GM12878 (cell line): ENCODE results near the gene FASTK. TPM values are rescaled to one million over a fixed set of nuclear protein-coding genes. Genes with fewer than 3 reads are reported as not detected.

Source experiments
- ATF2 ChIP-seq: IDR thresholded peaks from 2 replicates; pipeline ENCODE4 v1.6.1; 2012; ENCODE audit warnings: low read length, inconsistent platforms
- ATF3 ChIP-seq: IDR thresholded peaks from 2 replicates; pipeline ENCODE4 v1.6.1; 2011; ENCODE audit warnings: low read depth, mild to moderate bottlenecking, low read length, moderate library complexity, borderline replicate concordance; ENCODE audit errors: extremely low read depth
- BCL3 ChIP-seq: IDR thresholded peaks from 2 replicates; pipeline ENCODE4 v1.6.1; 2011; ENCODE audit warnings: borderline replicate concordance, low read depth, mild to moderate bottlenecking, moderate library complexity, low read length; ENCODE audit not compliant: insufficient read depth, poor library complexity, severe bottlenecking
- BHLHE40 ChIP-seq, 2 experiments: fragments of 450-650 bp in 1 of 2; IDR thresholded peaks; 2 replicates each; pipeline ENCODE4 v1.6.1; 2011 to 2017; ENCODE audit warnings: low read depth in 2 of 2, borderline replicate concordance in 1 of 2, improper control_type of control experiment in 1 of 2, low read length in 1 of 2, mild to moderate bottlenecking in 1 of 2
- CHD2 ChIP-seq: IDR thresholded peaks from 2 replicates; pipeline ENCODE4 v1.6.1; 2011; ENCODE audit warnings: low read depth, low read length, improper control_type of control experiment, borderline replicate concordance
- EGR1 ChIP-seq, 2 experiments: IDR thresholded peaks; 1 replicate in 1 of 2; 2 replicates in 1 of 2; pipeline ENCODE4 v1.6.1; 2011 to 2012; ENCODE audit warnings: low read depth in 2 of 2, low read length in 2 of 2, borderline replicate concordance in 1 of 2, mild to moderate bottlenecking in 1 of 2, moderate library complexity in 1 of 2
- ELK1 ChIP-seq: IDR thresholded peaks from 2 replicates; pipeline ENCODE4 v1.6.1; 2012; ENCODE audit warnings: low read depth, low read length, improper control_type of control experiment
- EP300 ChIP-seq, 2 experiments: fragments of 150-350 bp in 1 of 2; IDR thresholded peaks; 2 replicates each; pipeline ENCODE4 v1.6.1; 2011 to 2012; ENCODE audit warnings: low read depth in 2 of 2, low read length in 2 of 2, borderline replicate concordance in 1 of 2, improper control_type of control experiment in 1 of 2, inconsistent platforms in 1 of 2; ENCODE audit not compliant: control insufficient read depth in 1 of 2
- ETV6 ChIP-seq, 2 experiments: fragments of 450-650 bp in 1 of 2; IDR thresholded peaks in 1 of 2; conservative IDR thresholded peaks in 1 of 2; 2 replicates each; pipeline ENCODE4 v1.6.1; 2014; ENCODE audit warnings: antibody characterized with exemption in 1 of 2, borderline replicate concordance in 1 of 2, low read depth in 1 of 2, mild to moderate bottlenecking in 1 of 2, moderate library complexity in 1 of 2
- FOS ChIP-seq: IDR thresholded peaks from 3 replicates; pipeline ENCODE4 v1.6.1; 2011; ENCODE audit warnings: borderline replicate concordance; ENCODE audit not compliant: insufficient read length; ENCODE audit errors: extremely low read depth
- HCFC1 ChIP-seq: fragments of 150-350 bp; IDR thresholded peaks from 2 replicates; pipeline ENCODE4 v1.6.1; 2014; ENCODE audit warnings: low read length
- LARP7 ChIP-seq: fragments of 450-650 bp; IDR thresholded peaks from 2 replicates; pipeline ENCODE4 v1.6.1; 2017; ENCODE audit warnings: mild to moderate bottlenecking
- MEF2B ChIP-seq: fragments of 450-650 bp; IDR thresholded peaks from 2 replicates; pipeline ENCODE4 v1.6.1; 2018; ENCODE audit warnings: mild to moderate bottlenecking, moderate library complexity; ENCODE audit not compliant: partially characterized antibody, poor library complexity, severe bottlenecking
- MXI1 ChIP-seq: fragments of 150-350 bp; IDR thresholded peaks from 2 replicates; pipeline ENCODE4 v1.6.1; 2011; ENCODE audit warnings: low read depth, mild to moderate bottlenecking, inconsistent platforms, low read length, improper control_type of control experiment
- NR2F1 ChIP-seq: fragments of 450-650 bp; conservative IDR thresholded peaks from 2 replicates; pipeline ENCODE4 v1.6.1; 2017; ENCODE audit warnings: mild to moderate bottlenecking
- PKNOX1 ChIP-seq: fragments of 450-650 bp; IDR thresholded peaks from 2 replicates; pipeline ENCODE4 v1.6.1; 2016; ENCODE audit warnings: mild to moderate bottlenecking
- RUNX3 ChIP-seq: IDR thresholded peaks from 2 replicates; pipeline ENCODE4 v1.6.1; 2012; ENCODE audit warnings: low read length, inconsistent platforms
- TAF1 ChIP-seq: IDR thresholded peaks from 2 replicates; pipeline ENCODE4 v1.6.1; 2011; ENCODE audit warnings: mild to moderate bottlenecking, low read depth, low read length, borderline replicate concordance
- USF1 ChIP-seq: IDR thresholded peaks from 2 replicates; pipeline ENCODE4 v1.6.1; 2011; ENCODE audit warnings: borderline replicate concordance, low read depth, mild to moderate bottlenecking, moderate library complexity, mixed read lengths, low read length; ENCODE audit not compliant: insufficient read depth; ENCODE audit errors: extremely low read length
- polyA plus RNA-seq, 11 experiments: library from polyadenylated mRNA; depleted of rRNA in 4 of 11; unstranded in 6 of 11; stranded (reverse) in 5 of 11; fragments of >200 nt; fragmentation: Nextera tagmentation in 4 of 11; fragmentation: Illumina TruSeq in 1 of 11; extraction: Ambion mirVana in 4 of 11; extraction: Trizol in 1 of 11; gene quantifications; 1 replicate in 1 of 11; 2 replicates in 10 of 11; pipeline versions ENCODE4 v1.2.1 to v1.2.3, GENCODE V29; 2011 to 2016; ENCODE audit warnings: inconsistent platforms in 2 of 11, missing spikeins in 2 of 11, low read depth in 1 of 11
- total RNA-seq, 4 experiments: library from RNA; depleted of rRNA in 3 of 4; stranded (reverse); fragments of >200 nt in 3 of 4; fragmentation: Illumina TruSeq in 1 of 4; extraction: Trizol in 1 of 4; gene quantifications; 2 replicates each; pipeline versions ENCODE4 v1.2.1 to v1.2.3, GENCODE V29; 2013 to 2021

The FASTK gene
- total and polyA plus RNA-seq, 10 of the 15 experiments (the other 5 are each of a cell fraction or from before 2014, with no cell fraction given), result 0.19 to 102 (median 54.5) TPM

- TF ChIP-seq PKNOX1, result peak; percentile 39; the same call in 1 of the 2 replicates
- no peak for TF ChIP-seq EP300 (IDR thresholded peaks at IDR 0.05; ENCODE audit: borderline replicate concordance in 1 of 2, control insufficient read depth in 1 of 2, low read depth in 2 of 2, low read length in 2 of 2)
- TF ChIP-seq BHLHE40 (IDR thresholded peaks at IDR 0.05; ENCODE audit: borderline replicate concordance in 1 of 2, low read depth in 2 of 2, low read length in 1 of 2), result peak in 1 of 2 experiments; percentile 68; a peak in 1 of 4 replicates
- TF ChIP-seq ATF3, result 0 out of 2 replicates have a peak, but pooled peaks have one; percentile 7
- no peak for TF ChIP-seq ETV6 (conservative IDR thresholded peaks at IDR 0.05 in 1 of 2, IDR thresholded peaks at IDR 0.05 in 1 of 2; ENCODE audit: borderline replicate concordance in 1 of 2, low read depth in 1 of 2)
- peak; percentile 84 for TF ChIP-seq HCFC1
- TF ChIP-seq ATF2, result no peak
- no peak for TF ChIP-seq BCL3
- 0 out of 2 replicates have a peak, but pooled peaks have one; percentile 64 for TF ChIP-seq LARP7
- TF ChIP-seq FOS, result no peak
- peak; percentile 59; the same call in 1 of the 2 replicates for TF ChIP-seq NR2F1
- peak; percentile 67 for TF ChIP-seq USF1
- no peak for TF ChIP-seq TAF1
- TF ChIP-seq MEF2B, result no peak
- TF ChIP-seq RUNX3, result no peak
- peak; percentile 75; the same call in 1 of the 2 replicates for TF ChIP-seq ELK1
- TF ChIP-seq CHD2, result peak; percentile 30; the same call in 1 of the 2 replicates
- 0 out of 3 replicates have a peak, but pooled peaks of 1 of the 2 experiments have one; percentile 25 for TF ChIP-seq EGR1 (IDR thresholded peaks at IDR 0.05; ENCODE audit: borderline replicate concordance in 1 of 2, low read depth in 2 of 2, low read length in 2 of 2)
- peak; percentile 84 for TF ChIP-seq MXI1
These were observed 2.6 kb upstream of the FASTK start, which contains the start of gene TMUB1 (continued) for GRCh38 chr7:151083071-151083823.
